GM18873 (cell line): Measurements from ENCODE around the gene CFAP54.
"Not testable (repeated sequence)": the region's sequence is repeated elsewhere in the genome, so short reads cannot be mapped to it uniquely, and the experiment has no call there.

Experiments
- ATAC-seq: cut with Tn5 transposase; IDR thresholded peaks from one replicate; pipeline ENCODE4 v1.9.1; 2021; ENCODE audit warnings: mild to moderate bottlenecking, moderate library complexity, moderate number of reproducible peaks; ENCODE audit not compliant: unreplicated experiment, low FRiP score

The CFAP54 gene

GRCh38 chr12:96590970-96591369 lies 101.6 kb downstream of the CFAP54 start:
- no peak for ATAC-seq

GRCh38 chr12:96604374-96604773 lies 115.0 kb downstream of the CFAP54 start:
- ATAC-seq = not testable (repeated sequence)

- ATAC-seq = no peak
Measured at GRCh38 chr12:96605684-96606083, 116.3 kb downstream of the CFAP54 start.

GRCh38 chr12:96606134-96606533 lies 116.8 kb downstream of the CFAP54 start:
- no peak for ATAC-seq

GRCh38 chr12:96606644-96607043 lies 117.3 kb downstream of the CFAP54 start:
- no peak for ATAC-seq

- no peak for ATAC-seq
Measured at GRCh38 chr12:96617178-96617577, 127.8 kb downstream of the CFAP54 start.

- no peak for ATAC-seq
Measured at GRCh38 chr12:96623155-96623554, 133.8 kb downstream of the CFAP54 start.

GRCh38 chr12:96623656-96624217 lies 134.4 kb downstream of the CFAP54 start:
- no peak for ATAC-seq

- ATAC-seq = no peak
Measured at GRCh38 chr12:96635844-96636243, 146.5 kb downstream of the CFAP54 start.

GRCh38 chr12:96636895-96637294 lies 147.5 kb downstream of the CFAP54 start:
- ATAC-seq = no peak

GRCh38 chr12:96648923-96649322 lies 159.5 kb downstream of the CFAP54 start:
- ATAC-seq = no peak

- no peak for ATAC-seq
Measured at GRCh38 chr12:96652870-96653269, 163.5 kb downstream of the CFAP54 start.

GRCh38 chr12:96658075-96658474 lies 168.7 kb downstream of the CFAP54 start:
- ATAC-seq = no peak

- ATAC-seq = no peak
Measured at GRCh38 chr12:96669786-96670185, 180.4 kb downstream of the CFAP54 start.

GRCh38 chr12:96670334-96670899 lies 181.0 kb downstream of the CFAP54 start:
- no peak for ATAC-seq

GRCh38 chr12:96675519-96675918 lies 186.1 kb downstream of the CFAP54 start:
- not testable (repeated sequence) for ATAC-seq

GRCh38 chr12:96677363-96677762 lies 188.0 kb downstream of the CFAP54 start:
- ATAC-seq = no peak

GRCh38 chr12:96687719-96688118 lies 198.3 kb downstream of the CFAP54 start:
- ATAC-seq = no peak

- no peak for ATAC-seq
Measured at GRCh38 chr12:96698521-96698920, 209.1 kb downstream of the CFAP54 start.

GRCh38 chr12:96698965-96699364 lies 209.6 kb downstream of the CFAP54 start:
- ATAC-seq = no peak

GRCh38 chr12:96701856-96702255 lies 212.5 kb downstream of the CFAP54 start:
- ATAC-seq = no peak

- no peak for ATAC-seq
Measured at GRCh38 chr12:96710127-96710745, 220.9 kb downstream of the CFAP54 start.
